Sigmoid colon (tissue), 3 donors: Measurements from ENCODE around the gene ARHGEF10L.

Experiments
- CTCF ChIP-seq, 4 experiments: fragments of 450-650 bp in 3 of 4; fragments of 200-600 bp in 1 of 4; IDR thresholded peaks; one replicate each; pipeline ENCODE4 v1.5.1; 2016 to 2019; ENCODE audit warnings: antibody characterized with exemption in 4 of 4, mild to moderate bottlenecking in 3 of 4, moderate library complexity in 2 of 4
- POLR2A ChIP-seq, 2 donors: fragments of 450-650 bp; IDR thresholded peaks; one replicate each; pipeline ENCODE4 v1.6.1; 2016; ENCODE audit warnings: antibody characterized with exemption in 2 of 2, mild to moderate bottlenecking in 2 of 2, moderate library complexity in 2 of 2

GRCh38 chr1:17642943-17643342, 103.4 kb downstream of the ARHGEF10L start:
- no peak for TF ChIP-seq CTCF (IDR thresholded peaks at IDR 0.05)
- TF ChIP-seq POLR2A (IDR thresholded peaks at IDR 0.05), result no peak
